Activated CD8-positive, alpha-beta memory T cell treated with anti-CD3 and anti-CD28 coated beads, Interleukin-2, amount 50 U/mL, for 1 hour (primary cell): Measurements from ENCODE around the gene MEGF6.

ENCODE experiments used
- DNase-seq: peaks from one replicate; pipeline ENCODE4 v3.0.0-alpha.2; 2020; ENCODE audit errors: extremely low read depth

MEGF6 gene

DNA sequence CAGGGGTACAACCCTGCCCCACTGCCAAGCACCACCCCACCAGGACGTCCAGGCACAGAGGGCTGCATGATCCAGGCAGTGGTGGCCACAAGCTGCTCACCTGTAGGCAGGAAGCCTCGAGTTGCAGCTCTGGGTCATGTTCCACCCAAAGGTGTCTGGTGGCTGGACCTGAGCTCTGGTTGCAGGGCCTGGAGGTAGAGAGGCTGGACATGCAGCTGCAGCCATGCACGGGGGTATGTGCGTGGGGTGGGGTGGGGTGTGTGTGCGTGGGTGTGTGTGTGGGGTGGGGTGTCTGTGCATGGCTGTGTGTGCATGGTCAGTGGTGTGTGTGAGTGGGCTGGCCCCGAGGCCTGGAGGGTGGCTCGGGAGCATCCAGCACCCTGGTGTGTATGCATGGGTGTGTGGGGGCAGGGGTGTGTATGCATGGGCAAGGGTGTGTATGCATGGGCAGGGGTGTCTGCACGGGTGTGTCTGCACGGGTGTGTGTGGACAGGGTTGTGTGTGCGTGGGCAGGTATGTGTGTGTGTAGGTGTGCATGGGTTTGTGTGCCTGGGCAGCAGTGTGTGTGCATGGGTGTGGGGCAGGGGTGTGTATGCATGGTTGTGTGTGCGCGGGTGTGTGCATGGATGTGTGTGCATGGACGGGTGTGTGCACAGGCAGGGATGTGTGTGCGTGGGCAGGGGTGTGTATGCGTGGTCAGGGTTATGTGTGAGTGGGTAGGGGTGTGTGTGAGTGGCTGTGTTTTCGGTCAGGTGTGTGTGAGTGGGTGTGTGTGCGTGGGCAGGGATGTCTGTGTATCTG is 141.3 kb downstream of the MEGF6 start:
- no peak for DNase-seq

DNA sequence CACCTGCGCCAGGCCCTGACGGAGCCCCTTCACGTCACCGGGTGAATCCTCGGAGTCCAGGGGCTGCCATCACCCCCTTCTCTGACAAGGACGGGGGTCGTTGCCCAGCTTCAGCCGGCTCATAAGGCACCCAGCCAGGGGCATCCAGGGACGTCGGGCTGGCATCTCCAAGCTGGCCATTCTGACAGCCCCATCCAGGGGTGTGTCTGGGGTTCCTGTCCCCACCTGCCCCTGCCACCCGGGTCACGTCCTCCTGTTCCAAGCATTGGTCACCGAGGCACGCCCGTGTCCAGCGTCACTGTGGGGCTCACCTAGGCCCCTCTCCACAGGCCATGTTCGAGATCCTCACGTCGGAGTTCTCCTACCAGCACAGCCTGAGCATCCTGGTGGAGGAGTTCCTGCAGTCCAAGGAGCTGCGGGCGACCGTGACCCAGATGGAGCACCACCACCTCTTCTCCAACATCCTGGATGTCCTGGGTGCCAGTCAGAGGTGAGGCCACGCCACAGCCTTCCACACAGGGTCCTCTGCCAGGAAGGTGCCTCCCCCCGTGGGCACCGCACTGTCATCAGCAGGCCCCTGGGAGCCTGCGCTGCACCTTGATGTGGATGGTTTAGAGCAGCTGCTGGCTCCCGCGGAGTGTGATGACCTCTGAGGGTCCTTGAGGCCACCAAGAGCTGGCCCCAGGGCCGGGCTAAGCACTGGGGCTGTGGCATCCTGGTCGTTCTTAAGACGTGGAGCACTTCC is 142.0 kb downstream of the MEGF6 start:
- no peak for DNase-seq

DNA sequence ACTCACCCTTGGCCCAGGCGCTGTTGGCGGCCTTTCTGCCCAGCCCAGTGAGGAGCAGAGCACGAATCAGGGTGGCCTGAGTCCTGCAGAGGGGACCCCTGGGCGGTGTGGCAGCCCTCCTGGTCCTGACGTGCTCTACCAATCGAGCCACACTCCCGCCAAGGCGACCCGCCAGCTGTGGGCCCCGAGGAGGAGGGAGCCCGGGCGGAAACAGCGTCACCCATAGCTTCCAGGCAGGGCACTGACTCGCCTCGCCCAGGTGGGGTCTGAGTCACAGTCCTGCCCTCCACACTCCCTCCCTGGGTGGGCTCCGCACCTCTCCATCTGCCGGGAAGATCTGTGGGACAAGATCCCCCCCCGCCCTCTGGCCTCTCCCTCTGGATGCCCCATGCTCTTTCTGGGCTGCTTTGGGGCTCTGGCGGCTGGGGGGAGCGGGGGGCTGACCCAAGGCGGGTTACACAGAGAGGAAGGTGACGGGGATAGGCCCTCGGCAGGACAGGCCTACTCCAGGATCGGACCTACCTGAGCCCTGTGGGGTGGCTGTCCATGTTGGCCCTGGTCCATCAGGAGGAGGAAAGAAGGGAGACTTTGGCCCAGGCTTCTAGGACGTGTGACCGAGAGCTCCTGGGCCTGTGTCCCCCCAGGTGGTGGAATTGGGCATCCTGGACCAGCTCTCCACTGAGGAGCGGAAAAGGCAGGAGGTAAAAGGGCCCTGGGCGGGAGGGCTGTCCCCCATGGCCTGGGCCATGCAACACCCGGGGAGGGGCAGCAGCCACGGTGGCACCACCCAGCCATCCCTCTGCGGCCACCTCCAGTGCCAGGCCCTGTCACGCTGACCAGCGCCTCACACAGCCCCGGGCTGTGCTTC is 142.8 kb downstream of the MEGF6 start:
- DNase-seq = no peak

DNA sequence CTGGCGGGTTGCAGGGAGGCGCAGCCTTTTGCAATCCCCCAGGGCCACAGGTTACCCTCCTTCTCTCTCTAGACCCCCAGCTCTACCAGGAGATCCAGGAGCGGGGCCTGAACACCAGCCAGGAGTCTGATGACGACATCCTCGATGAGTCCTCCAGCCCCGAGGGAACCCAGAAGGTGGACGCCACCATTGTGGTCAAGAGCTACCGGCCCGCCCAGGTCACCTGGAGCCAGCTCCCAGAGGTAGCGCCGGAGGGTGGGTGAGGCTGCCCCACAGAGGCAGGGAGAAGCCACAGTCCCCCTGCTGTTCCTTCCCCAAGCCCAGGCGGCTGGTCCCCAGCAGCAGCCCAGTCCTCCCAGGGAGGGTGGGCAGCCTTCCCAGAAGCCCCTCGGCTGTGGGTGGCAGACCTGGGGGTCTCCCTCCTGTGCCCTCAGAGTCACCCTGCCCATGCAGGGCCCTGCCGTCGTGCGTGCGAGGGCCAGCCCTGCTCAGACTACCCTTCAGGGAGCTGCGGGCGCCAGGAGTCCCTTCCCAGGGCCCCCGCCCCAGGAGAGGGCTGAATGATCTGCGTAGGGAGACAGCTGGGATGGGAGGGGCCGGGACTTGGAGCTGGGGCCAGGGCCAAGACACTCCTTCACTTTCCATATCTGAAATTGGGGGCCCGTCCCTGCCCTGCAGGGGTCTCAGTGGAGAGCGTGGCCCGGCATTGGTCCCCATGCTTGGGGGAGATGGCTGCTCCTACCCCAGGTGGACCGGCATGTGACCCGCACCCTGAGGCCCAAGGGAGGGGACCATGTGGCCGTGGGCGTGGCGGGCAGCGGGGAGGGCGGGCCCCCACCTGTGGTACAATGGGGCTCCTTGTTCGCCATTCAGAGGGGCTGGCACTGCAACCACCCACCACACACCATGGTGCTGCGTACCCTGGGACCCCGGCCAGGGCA is 143.9 kb downstream of the MEGF6 start:
- DNase-seq = no peak

DNA sequence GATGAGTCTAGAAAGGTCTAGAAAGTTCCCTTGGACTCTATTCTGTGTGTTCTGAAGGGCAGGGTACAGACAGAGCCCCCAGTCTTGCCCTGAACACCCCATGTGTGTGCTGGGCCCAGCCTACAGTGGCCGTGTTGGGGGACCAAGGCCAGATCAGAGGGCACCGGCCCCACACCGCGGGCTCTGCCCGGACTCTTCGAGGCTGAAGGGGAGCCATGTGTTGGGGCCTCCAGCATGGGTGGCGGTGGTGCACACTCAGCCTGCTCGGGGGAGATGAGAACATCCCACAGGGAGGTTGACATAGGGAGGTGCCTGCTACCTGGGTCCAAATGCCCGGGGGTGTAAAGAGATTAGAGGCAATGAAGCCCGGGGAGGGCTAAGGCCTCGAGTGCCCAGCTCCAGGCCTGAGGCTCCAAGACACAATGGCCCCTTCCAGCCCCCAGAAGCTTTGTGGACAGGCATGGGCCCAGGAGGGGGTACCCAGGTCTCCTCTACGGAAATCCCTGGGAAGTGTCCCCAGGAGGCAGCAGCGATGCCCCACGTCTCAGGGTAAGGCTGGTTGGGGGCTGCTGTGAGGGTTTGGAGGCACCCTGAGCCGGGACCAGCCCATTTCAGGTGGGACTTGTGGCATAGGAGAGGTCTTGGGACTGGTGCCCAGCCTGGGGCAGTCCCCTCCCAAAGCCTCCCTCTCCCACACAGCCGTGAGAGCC is 144.8 kb downstream of the MEGF6 start:
- no peak for DNase-seq

DNA sequence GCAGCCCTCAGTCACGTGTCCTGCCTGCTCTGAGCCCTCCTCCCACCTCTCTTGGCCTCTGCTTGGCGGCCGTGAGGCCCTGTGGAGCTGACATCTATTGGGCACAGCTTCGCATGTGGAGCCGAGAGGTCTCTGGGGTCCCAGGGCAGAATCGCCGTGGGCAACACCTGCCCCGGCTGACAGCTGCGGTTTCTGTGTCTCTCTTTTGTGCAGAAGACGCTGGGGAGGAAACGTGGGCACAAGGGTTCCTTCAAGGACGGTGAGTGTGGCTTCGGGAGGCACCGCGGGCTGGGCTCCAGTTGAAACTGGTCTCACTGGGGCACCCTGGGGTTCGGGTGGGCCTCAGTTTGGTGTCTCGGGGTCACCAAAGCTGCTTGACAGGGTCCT is 145.4 kb downstream of the MEGF6 start:
- DNase-seq = no peak

DNA sequence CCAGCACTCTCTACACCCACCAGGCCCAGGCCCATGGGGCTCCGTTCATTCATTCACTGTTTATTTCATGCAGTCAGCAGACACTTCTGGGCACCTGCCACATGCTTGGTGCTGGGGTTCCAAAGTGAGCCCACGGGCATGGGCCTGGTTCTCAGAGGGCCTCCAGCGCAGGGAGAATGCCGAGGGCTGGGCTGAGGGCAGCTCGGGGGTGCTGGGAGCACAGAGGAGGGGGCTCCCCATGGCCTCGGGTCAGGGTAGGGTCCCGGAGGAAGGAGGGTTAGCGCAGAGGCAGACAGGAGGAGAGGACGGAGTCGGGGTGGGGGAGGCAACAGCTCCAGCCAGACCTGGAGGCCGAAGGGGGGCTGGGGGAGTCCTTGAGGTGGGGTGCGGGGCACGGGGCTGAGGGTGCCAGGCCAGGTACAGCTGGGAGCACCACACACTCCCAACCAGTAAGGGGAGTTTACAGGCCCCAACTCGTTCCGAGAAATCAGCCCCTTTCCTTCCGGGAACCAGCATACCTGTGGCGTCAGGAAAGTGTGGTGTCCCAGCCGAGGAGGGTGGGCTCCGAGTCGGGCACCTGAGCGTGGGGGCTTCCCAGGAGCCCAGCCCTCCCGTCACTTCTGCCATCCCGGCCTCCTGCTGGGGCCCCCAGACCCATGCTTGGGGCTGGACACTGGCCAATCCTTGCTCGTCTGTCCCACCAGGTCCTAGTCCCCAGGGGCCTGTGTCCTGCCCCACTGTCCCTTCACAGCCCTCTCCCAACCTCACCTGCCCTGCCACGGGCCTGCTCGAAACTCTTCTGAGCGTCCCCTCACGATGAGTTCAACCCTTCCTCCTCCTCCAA is 146.0 kb downstream of the MEGF6 start:
- DNase-seq = no peak

DNA sequence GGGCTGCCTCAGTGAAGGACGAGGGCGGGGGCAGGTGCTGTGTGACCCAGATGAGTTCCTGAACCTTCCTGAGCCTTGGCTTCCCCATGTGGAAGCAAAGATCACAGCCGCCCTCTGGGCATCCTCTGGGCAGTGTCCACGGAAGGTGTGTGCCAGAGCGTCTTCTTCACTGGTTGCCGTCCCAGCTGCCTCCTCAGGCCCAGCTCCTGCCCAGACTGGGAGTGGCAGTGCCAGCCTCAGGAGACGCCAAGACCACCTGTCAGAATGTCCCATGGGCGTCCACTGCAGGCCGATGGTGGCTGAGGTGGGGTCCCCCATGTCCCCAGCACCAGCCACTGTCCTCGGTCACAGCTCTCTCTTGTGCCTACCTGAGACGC is 146.7 kb downstream of the MEGF6 start:
- no peak for DNase-seq

DNA sequence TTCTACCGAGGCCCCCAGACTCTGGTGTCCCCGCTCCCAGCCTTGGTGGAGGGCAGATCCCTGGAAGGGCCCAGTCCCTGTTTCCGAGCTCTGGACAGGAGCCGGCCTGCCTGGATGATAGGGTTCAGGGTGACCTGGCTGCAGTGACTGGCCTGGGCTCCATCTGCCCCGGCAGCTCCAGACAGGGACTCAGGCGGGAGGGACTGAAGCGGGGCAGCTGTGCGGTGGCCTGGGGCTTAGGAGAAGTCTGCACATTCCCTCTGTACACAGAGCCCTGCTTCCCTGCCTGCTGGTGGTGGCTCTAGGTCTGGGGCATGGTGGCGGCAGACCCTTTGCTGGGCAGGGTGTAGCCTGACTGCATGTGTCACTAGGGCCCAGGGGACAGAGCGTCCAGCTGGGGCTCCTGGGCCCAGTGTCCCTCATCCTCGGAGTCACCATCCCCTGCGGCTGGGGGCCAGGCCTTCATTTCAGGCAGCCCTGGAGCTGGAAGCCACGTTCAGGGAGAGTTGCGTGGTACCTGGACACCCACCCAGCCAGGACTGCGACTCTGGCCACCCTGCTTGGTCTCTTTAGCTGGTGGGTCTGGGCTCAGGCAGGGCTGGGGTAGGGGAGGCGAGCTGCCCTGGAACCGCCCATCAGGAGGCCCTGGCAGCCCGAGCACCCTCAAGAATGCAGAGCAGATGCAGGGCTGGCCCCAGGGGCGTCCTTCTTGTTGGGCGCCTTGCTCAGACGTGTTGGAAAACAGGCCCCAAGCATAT is 147.2 kb downstream of the MEGF6 start:
- DNase-seq = no peak

DNA sequence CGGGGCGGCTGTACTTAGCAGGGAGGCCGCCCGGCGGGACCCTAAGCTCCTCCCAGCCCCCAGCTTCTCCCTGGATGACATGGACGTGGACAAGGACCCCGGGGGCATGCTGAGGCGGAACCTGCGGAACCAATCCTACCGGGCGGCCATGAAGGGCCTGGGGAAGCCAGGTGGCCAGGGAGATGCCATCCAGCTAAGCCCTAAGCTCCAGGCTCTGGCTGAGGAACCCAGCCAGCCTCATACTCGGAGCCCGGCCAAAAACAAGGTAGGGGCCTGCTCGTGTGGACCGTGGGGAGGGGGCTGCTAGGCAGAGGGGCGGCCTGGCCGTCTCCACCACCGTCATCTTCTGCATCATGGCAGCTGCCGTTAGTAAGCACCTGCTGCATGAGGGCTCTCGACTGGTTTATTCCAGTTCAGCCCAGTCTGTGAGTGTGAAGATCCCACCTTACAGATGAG is 147.9 kb downstream of the MEGF6 start:
- no peak for DNase-seq

DNA sequence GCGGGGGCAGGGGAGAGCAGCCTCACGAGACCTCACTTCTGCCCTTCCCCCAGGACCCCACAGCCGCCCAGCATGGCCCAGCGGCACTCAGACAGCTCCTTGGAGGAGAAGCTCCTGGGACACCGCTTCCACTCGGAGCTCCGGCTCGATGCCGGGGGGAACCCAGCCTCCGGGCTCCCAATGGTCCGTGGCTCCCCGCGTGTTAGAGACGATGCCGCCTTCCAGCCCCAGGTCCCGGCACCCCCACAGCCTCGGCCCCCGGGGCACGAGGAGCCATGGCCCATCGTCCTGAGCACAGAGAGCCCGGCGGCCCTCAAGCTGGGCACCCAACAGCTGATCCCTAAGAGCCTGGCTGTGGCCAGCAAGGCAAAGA is 148.3 kb downstream of the MEGF6 start:
- DNase-seq = no peak

DNA sequence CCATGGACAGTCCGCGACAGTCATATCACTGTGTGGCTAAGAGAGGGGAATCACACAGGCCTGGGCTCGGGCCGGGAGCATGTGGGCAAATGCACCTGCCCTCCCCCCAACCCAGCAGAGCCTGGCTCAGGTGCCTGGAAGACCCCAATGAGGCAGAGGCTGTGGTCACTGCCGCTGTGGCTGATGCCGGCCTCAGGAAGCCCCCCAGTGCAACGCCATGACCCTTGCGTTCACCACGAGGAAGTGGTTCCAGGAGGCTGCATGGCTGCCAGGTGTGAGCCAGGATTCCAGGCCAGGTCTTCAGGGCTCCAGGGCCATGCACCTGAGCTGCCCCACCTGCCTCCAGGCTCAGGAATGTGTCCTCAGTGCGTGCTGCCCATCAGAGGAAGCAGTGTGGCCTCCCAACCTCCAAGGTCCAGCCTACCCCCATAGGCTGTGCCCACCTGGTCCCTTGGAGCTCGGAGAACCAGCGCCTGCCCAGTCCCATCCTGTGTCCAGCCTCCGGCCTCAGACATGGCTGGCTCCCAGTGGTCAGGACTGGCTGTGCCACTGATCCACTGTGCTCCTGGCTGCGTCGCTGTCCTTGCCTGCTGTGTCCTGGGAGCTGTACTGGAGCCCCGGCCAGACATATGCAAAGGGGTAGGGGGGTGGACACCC is 148.8 kb downstream of the MEGF6 start:
- no peak for DNase-seq

DNA sequence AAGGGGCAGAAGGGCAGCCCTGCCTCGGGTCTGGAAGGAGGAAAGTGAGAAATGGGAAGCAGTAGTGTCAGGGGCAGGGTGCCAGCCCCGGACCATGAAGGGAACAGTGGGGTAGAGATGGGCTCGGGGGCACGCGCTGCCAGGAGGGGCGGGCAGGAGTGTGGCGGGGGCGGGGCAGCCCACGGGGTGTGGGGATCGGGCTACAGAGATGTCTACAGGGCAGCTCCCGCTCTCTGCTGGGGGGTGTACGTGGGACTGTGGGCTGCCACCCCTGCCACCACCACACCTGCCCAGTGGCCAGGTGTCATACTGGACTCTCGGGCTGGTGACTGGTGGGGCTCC is 149.4 kb downstream of the MEGF6 start:
- DNase-seq = no peak

DNA sequence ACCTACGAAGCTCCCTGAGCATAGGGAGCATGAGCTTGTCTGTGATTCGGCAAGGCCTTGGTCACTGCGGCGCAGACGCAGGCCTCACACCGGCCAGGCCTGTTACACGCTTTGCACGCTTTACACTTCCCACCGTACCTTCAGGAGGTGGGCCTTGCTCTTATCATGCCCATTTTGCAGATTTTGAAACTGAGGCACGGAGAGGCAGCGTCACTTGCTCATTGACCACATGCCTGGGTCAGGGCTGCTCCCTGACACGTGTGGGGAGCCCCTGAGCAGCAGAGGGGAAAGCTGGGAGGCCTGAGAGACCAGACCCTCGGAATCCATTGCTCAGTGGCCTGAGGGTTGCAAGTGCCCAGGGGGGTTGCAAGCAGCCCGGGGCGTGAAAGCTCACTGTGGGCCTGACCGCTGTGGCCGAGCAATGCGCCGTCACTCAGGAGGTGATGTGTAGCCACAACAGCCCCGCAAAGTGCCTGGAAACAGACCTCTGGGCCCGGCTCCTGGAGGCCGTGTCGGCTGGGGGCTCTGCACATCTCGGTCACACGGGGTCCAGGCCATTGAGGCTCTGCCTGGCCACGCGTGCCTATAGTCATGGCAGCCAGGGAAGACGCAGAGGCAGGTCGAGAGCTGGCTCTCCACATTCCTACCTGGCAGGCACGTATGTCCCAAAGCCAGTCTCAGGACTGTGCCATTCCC is 149.9 kb downstream of the MEGF6 start:
- DNase-seq = no peak

DNA sequence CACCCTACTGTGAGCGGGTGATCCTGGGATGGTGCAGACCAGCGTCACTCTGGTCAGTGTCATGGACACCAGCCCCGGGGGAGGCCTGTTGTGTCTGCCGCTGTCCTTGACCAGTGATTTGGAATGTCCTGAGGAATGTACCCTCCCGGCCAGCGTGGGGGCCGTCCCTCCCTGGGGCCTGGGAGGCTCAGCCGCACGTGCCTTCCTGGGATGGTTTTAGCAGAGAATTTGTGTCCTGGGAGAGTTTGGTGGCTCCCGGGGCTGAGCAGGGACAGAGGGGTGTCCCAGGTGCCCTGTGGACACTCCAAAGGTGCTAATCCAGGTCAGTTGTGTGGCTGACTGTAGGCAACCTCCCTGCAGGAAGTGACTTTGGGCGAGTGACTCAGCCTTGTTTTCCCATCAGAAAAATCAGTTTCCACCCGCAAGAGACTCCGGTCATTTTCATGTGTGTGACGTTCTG is 150.6 kb downstream of the MEGF6 start:
- no peak for DNase-seq

DNA sequence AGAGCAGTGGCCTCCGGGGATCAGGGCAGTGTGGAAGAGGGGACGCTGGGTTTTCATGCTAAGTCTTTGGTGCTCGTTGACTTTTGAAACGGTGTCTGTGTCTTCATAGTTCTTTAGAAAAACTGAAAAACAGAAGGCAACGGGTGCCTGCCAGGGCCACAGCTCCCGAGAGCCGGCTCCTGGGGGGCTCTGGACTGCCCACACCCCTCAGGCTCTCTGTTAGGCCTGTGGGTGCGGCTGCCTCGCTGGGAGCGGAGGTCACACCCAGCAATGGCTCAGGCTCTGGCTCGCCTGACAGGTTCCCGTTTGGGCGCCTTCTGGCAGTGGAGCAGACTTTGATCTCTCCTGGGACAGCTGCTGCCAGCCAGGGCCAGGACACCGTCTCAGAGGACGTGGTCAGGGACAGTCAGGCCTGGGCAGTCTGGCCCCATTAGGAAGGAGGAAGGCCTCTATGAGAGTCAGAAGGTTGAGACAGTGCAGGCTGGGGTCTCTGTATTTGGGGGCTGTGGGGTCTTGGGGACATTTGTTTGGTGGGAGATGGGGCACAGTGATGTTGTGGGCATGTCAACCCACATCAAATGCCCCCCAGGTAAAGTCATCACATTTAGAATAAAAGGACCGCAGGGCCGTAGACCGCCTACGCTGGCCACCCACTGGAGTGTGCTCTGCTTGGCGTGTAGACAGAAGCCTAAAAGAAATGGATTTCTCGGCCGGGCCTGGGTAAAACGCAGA is 151.2 kb downstream of the MEGF6 start:
- no peak for DNase-seq
